Neural progenitor cell (in vitro differentiated cells): ENCODE measurements around the gene CAPNS1.

Experiments
- CTCF ChIP-seq: fragments of 200-600 bp; sonication (generic); IDR thresholded peaks from 2 replicates; pipeline ENCODE4 v1.5.1; 2017; ENCODE audit warnings: antibody characterized with exemption, mild to moderate bottlenecking
- EZH2 ChIP-seq: fragments of 200-600 bp; sonication (generic); IDR thresholded peaks from 2 replicates; pipeline ENCODE4 v1.6.1; 2017; ENCODE audit warnings: antibody characterized with exemption, mild to moderate bottlenecking, moderate library complexity

- no peak for TF ChIP-seq CTCF
- TF ChIP-seq EZH2, result no peak
Measured at GRCh38 chr19:36136964-36137686, 2.7 kb upstream of the CAPNS1 start.
